CD14-positive monocyte (primary cell): ENCODE data around the gene TTC12. TPM values are rescaled to one million over a fixed set of nuclear protein-coding genes. Genes with fewer than 3 reads are reported as not detected.

Experiments used
- DNase-seq, 3 donors: peaks; one replicate each; pipeline ENCODE4 v3.0.0-alpha.2; 2011 to 2022
- H2AFZ ChIP-seq: 2 replicates; pipeline ENCODE4 v1.6.0; 2012; ENCODE audit warnings: mild to moderate bottlenecking, low read depth, low read length, inconsistent platforms; ENCODE audit not compliant: insufficient read depth, poor library complexity, severe bottlenecking
- H3K27ac ChIP-seq, 2 donors: 1 replicate in 1 of 2; 2 replicates in 1 of 2; pipeline ENCODE4 v1.5.1; 2012 to 2013; ENCODE audit warnings: low read length in 2 of 2, control low read depth in 1 of 2, inconsistent platforms in 1 of 2, low read depth in 1 of 2, mild to moderate bottlenecking in 1 of 2
- H3K27me3 ChIP-seq, 2 donors: one replicate each; pipeline versions ENCODE4 v1.6.0 to v1.6.1; 2011 to 2013; ENCODE audit warnings: low read length in 2 of 2; ENCODE audit not compliant: control insufficient read depth in 2 of 2, insufficient read depth in 2 of 2
- H3K36me3 ChIP-seq, 2 donors: replicated peaks in 1 of 2; 1 replicate in 1 of 2; 2 replicates in 1 of 2; pipeline versions ENCODE4 v1.5.1 to v1.6.1; 2012 to 2013; ENCODE audit warnings: low read length in 2 of 2, control low read depth in 1 of 2, inconsistent platforms in 1 of 2, mild to moderate bottlenecking in 1 of 2; ENCODE audit not compliant: insufficient read depth in 2 of 2, control insufficient read depth in 1 of 2
- H3K4me1 ChIP-seq, 2 donors: 1 replicate in 1 of 2; 2 replicates in 1 of 2; pipeline versions ENCODE4 v1.5.1 to v1.6.1; 2012 to 2013; ENCODE audit warnings: low read length in 2 of 2, control low read depth in 1 of 2, inconsistent platforms in 1 of 2, mild to moderate bottlenecking in 1 of 2, moderate library complexity in 1 of 2; ENCODE audit not compliant: insufficient read depth in 2 of 2, control insufficient read depth in 1 of 2
- H3K4me2 ChIP-seq: replicated peaks from 2 replicates; pipeline ENCODE3; 2012; ENCODE audit warnings: low read length, moderate library complexity, mild to moderate bottlenecking; ENCODE audit not compliant: poor library complexity, severe bottlenecking; ENCODE audit errors: extremely low read depth
- H3K4me3 ChIP-seq, 3 experiments: fragments of 200-600 bp in 1 of 3; sonication (generic) in 1 of 3; replicated peaks in 1 of 3; 1 replicate in 2 of 3; 2 replicates in 1 of 3; pipeline ENCODE4 v1.5.1; 2011 to 2013; ENCODE audit warnings: low read length in 3 of 3, mild to moderate bottlenecking in 3 of 3, control low read depth in 2 of 3, low read depth in 2 of 3, inconsistent platforms in 1 of 3, moderate library complexity in 1 of 3
- H3K79me2 ChIP-seq: 2 replicates; pipeline ENCODE4 v1.6.0; 2012; ENCODE audit warnings: mild to moderate bottlenecking, control low read depth, inconsistent platforms, low read length, moderate library complexity; ENCODE audit not compliant: insufficient read depth
- H3K9ac ChIP-seq: 2 replicates; pipeline ENCODE4 v1.6.0; 2017; ENCODE audit warnings: low read length, mild to moderate bottlenecking; ENCODE audit not compliant: insufficient read depth, poor library complexity, severe bottlenecking
- H3K9me3 ChIP-seq, 2 donors: replicated peaks in 1 of 2; 1 replicate in 1 of 2; 2 replicates in 1 of 2; pipeline versions ENCODE4 v1.5.1 to v1.6.1; 2012 to 2013; ENCODE audit warnings: low read length in 2 of 2, control low read depth in 1 of 2; ENCODE audit not compliant: control insufficient read depth in 1 of 2, insufficient read depth in 1 of 2
- H4K20me1 ChIP-seq: 2 replicates; pipeline ENCODE4 v1.6.0; 2012; ENCODE audit warnings: mild to moderate bottlenecking, low read length, control low read depth, moderate library complexity; ENCODE audit not compliant: insufficient read depth
- H3K27ac Mint-ChIP-seq, 7 donors: one replicate each; pipeline ENCODE4 v1.8.0; 2020; ENCODE audit warnings: mild to moderate bottlenecking in 7 of 7, mixed read lengths in 7 of 7, moderate library complexity in 6 of 7, inconsistent platforms in 2 of 7
- H3K27me3 Mint-ChIP-seq, 3 donors: one replicate each; pipeline ENCODE4 v1.8.0; 2021 to 2022; ENCODE audit warnings: low read depth in 3 of 3, mild to moderate bottlenecking in 3 of 3, mixed read lengths in 3 of 3, moderate library complexity in 3 of 3, inconsistent platforms in 1 of 3
- H3K36me3 Mint-ChIP-seq, 2 donors: one replicate each; pipeline ENCODE4 v1.8.0; 2020; ENCODE audit warnings: mixed read lengths in 2 of 2, inconsistent platforms in 1 of 2, mild to moderate bottlenecking in 1 of 2
- H3K4me1 Mint-ChIP-seq: one replicate; pipeline ENCODE4 v1.8.0; 2020; ENCODE audit warnings: mild to moderate bottlenecking, mixed read lengths
- H3K4me3 Mint-ChIP-seq, 2 donors: one replicate each; pipeline ENCODE4 v1.8.0; 2020; ENCODE audit warnings: mild to moderate bottlenecking in 2 of 2, mixed read lengths in 2 of 2, moderate library complexity in 1 of 2
- H3K9me3 Mint-ChIP-seq, 7 donors: one replicate each; pipeline ENCODE4 v1.8.0; 2020 to 2022; ENCODE audit warnings: mixed read lengths in 7 of 7, mild to moderate bottlenecking in 6 of 7, moderate library complexity in 6 of 7, inconsistent platforms in 2 of 7
- CTCF ChIP-seq: fragments of 200-600 bp; IDR thresholded peaks from one replicate; pipeline ENCODE4 v1.8.0; 2022; ENCODE audit warnings: antibody characterized with exemption, mild to moderate bottlenecking
- WGBS: methylation state at CpG from one replicate; pipeline ENCODE4 v1.1.5; 2013; ENCODE audit warnings: missing lambda C conversion rate; ENCODE audit not compliant: insufficient coverage; 5-methylcytosine and 5-hydroxymethylcytosine counted together
- intact Hi-C, 2 donors: fragments of 100-400 bp; cut with micrococcal nuclease; formaldehyde crosslinking; loops; one replicate each; pipeline versions ENCODE4 v1.15.0 to v1.15.1; 2023
- polyA plus RNA-seq, 3 donors: library from polyadenylated mRNA; depleted of rRNA in 1 of 3; unstranded in 2 of 3; stranded (reverse) in 1 of 3; fragments of 300-500 nt in 2 of 3; fragments of >200 nt in 1 of 3; fragmentation: Illumina TruSeq in 2 of 3; gene quantifications; 1 replicate in 2 of 3; 2 replicates in 1 of 3; pipeline ENCODE4 v1.2.3, GENCODE V29; 2012 to 2021

The TTC12 gene
- polyA plus RNA-seq, 3 donors: 1.7 to 3.0 (median 2.4) TPM

GRCh38 chr11:113281052-113281725 lies 33.2 kb upstream of the TTC12 start:
- H4K20me1 ChIP-seq: no peaks in the 10 kb centered on the region
- H3K36me3 Mint-ChIP-seq: no peaks in the 10 kb centered on the region
- H3K79me2 ChIP-seq: no peaks in the 10 kb centered on the region
- H3K9me3 ChIP-seq: no peaks in the 10 kb centered on the region
- peaks cover 0 to 5% (median 4%) of the 10 kb centered on the region in 3 donors for H3K27me3 Mint-ChIP-seq
- no peaks in the 10 kb centered on the region for H3K27me3 ChIP-seq
- no peak overlapping the region for H3K27ac ChIP-seq
- H3K9me3 Mint-ChIP-seq: no peaks in the 10 kb centered on the region
- no peak overlapping the region for H3K4me3 ChIP-seq
- 100% methylated on average over 2 of the region's 2 CpGs for WGBS
- H3K9ac ChIP-seq: no peak overlapping the region
- TF ChIP-seq CTCF: no peak
- H3K36me3 ChIP-seq: no peaks in the 10 kb centered on the region
- no peak overlapping the region for H3K4me2 ChIP-seq
- DNase-seq: no peak
- peaks cover 0 to 4% of the 10 kb centered on the region in 2 donors for H3K4me1 ChIP-seq
- H3K4me1 Mint-ChIP-seq: peaks cover 4% of the 10 kb centered on the region
- H3K27ac Mint-ChIP-seq: no peak overlapping the region
- intact Hi-C loops: loop anchor here (10.0 kb wide), 2 partner anchors 486 to 996 kb away; no protein-coding TSS in a partner anchor
- H2AFZ ChIP-seq: no peak overlapping the region
- H3K4me3 Mint-ChIP-seq: no peak overlapping the region

- Histone ChIP-seq H3K36me3 (no peaks in the 10 kb centered on the region), H3K79me2 (no peaks in the 10 kb centered on the region), H3K27ac (no peak overlapping the region), H3K4me1 (peaks cover 0 to 4% of the 10 kb centered on the region in 2 donors), H3K27me3 (no peaks in the 10 kb centered on the region), H4K20me1 (no peaks in the 10 kb centered on the region), H3K4me3 (no peak overlapping the region), H3K9ac (no peak overlapping the region), H3K9me3 (no peaks in the 10 kb centered on the region), H3K4me2 (no peak overlapping the region), H2AFZ (no peak overlapping the region)
- intact Hi-C loops: loop anchor here (10.0 kb wide), 2 partner anchors 488 to 998 kb away; no protein-coding TSS in a partner anchor
- peaks cover 0 to 4% (median 2%) of the 10 kb centered on the region in 3 donors for H3K27me3 Mint-ChIP-seq
- DNase-seq: no peak
- H3K4me1 Mint-ChIP-seq: peaks cover 4% of the 10 kb centered on the region
- no peak overlapping the region for H3K27ac Mint-ChIP-seq
- 69% methylated on average over 3 of the region's 3 CpGs for WGBS
- no peak overlapping the region for H3K4me3 Mint-ChIP-seq
- TF ChIP-seq CTCF: no peak
- no peaks in the 10 kb centered on the region for H3K36me3 Mint-ChIP-seq
- no peaks in the 10 kb centered on the region for H3K9me3 Mint-ChIP-seq
Measured at GRCh38 chr11:113282898-113283437, 31.4 kb upstream of the TTC12 start.
